WTC11 (cell line): ENCODE measurements around the gene SP7. TPM values are rescaled to one million over a fixed set of nuclear protein-coding genes. Genes with fewer than 3 reads are reported as not detected.

Experiments used
- ATAC-seq: fragments of 200-7000 bp; cut with Tn5 transposase; 2 replicates; pipeline ENCODE4 v1.10.0; 2021; ENCODE audit warnings: mild to moderate bottlenecking, moderate library complexity
- CTCF ChIA-PET: fragments of 300-600 bp; sonication (Branson Sonifier 250); formaldehyde crosslinking; loops from one replicate; lab custom pipeline; 2021; ENCODE audit warnings: antibody characterized with exemption; lab: Charles Lee
- POLR2A ChIA-PET: fragments of 350-600 bp; sonication (Branson Sonifier 250); formaldehyde crosslinking; loops from one replicate; lab custom pipeline; 2021; ENCODE audit warnings: antibody characterized with exemption; lab: Charles Lee
- DNase-seq: peaks from one replicate; pipeline ENCODE4 v3.0.0; 2021; ENCODE audit warnings: low spot score
- H3K27ac Mint-ChIP-seq: 2 replicates; pipeline ENCODE4 v1.8.0; 2021; ENCODE audit warnings: mixed read lengths
- H3K27me3 Mint-ChIP-seq: 2 replicates; pipeline ENCODE4 v1.8.0; 2021; ENCODE audit warnings: low read depth, mild to moderate bottlenecking, moderate library complexity, mixed read lengths
- H3K36me3 Mint-ChIP-seq: 2 replicates; pipeline ENCODE4 v1.8.0; 2021; ENCODE audit warnings: mixed read lengths
- H3K4me1 Mint-ChIP-seq: 2 replicates; pipeline ENCODE4 v1.8.0; 2022; ENCODE audit warnings: mixed read lengths
- H3K4me3 Mint-ChIP-seq: 2 replicates; pipeline ENCODE4 v1.8.0; 2021; ENCODE audit warnings: mild to moderate bottlenecking, moderate library complexity, mixed read lengths
- H3K9me3 Mint-ChIP-seq: 2 replicates; pipeline ENCODE4 v1.8.0; 2021; ENCODE audit warnings: mixed read lengths
- ATF1 ChIP-seq: sonication (generic); formaldehyde crosslinking; IDR thresholded peaks from 2 replicates; pipeline ENCODE4 v1.8.1; 2023; ENCODE audit warnings: mild to moderate bottlenecking, moderate library complexity, missing genetic modification reagents
- ATF2 ChIP-seq: sonication (generic); formaldehyde crosslinking; IDR thresholded peaks from 2 replicates; pipeline ENCODE4 v1.8.1; 2022; ENCODE audit warnings: low read depth, missing genetic modification reagents, borderline replicate concordance
- ATF3 ChIP-seq: sonication (generic); formaldehyde crosslinking; conservative IDR thresholded peaks from 2 replicates; pipeline ENCODE4 v1.8.1; 2022; ENCODE audit warnings: mild to moderate bottlenecking, missing genetic modification reagents
- ATF6 ChIP-seq: sonication (generic); formaldehyde crosslinking; IDR thresholded peaks from 2 replicates; pipeline ENCODE4 v1.8.1; 2023; ENCODE audit warnings: mild to moderate bottlenecking, missing genetic modification reagents
- CREB1 ChIP-seq: sonication (generic); formaldehyde crosslinking; IDR thresholded peaks from 2 replicates; pipeline ENCODE4 v1.8.0; 2023; ENCODE audit warnings: mild to moderate bottlenecking, missing genetic modification reagents
- E2F5 ChIP-seq: sonication (generic); formaldehyde crosslinking; IDR thresholded peaks from 2 replicates; pipeline ENCODE4 v1.8.1; 2022; ENCODE audit warnings: mild to moderate bottlenecking, moderate library complexity, missing genetic modification reagents
- FOXK1 ChIP-seq: sonication (generic); formaldehyde crosslinking; IDR thresholded peaks from 2 replicates; pipeline ENCODE4 v1.8.0; 2022; ENCODE audit warnings: mild to moderate bottlenecking, moderate library complexity, missing genetic modification reagents
- GRHL2 ChIP-seq: fragments of 250-450 bp; sonication (Bioruptor Pico); IDR thresholded peaks from 2 replicates; pipeline ENCODE4 v1.8.0; 2022; ENCODE audit warnings: mild to moderate bottlenecking, moderate library complexity; ENCODE audit not compliant: insufficient replicate concordance, severe bottlenecking
- JAZF1 ChIP-seq: fragments of 250-450 bp; sonication (Bioruptor Pico); IDR thresholded peaks from 2 replicates; pipeline ENCODE4 v1.9.0; 2021; ENCODE audit warnings: moderate library complexity, mild to moderate bottlenecking, inconsistent platforms
- JUN ChIP-seq: sonication (generic); formaldehyde crosslinking; IDR thresholded peaks from 2 replicates; pipeline ENCODE4 v1.8.0; 2023; ENCODE audit warnings: mild to moderate bottlenecking, missing genetic modification reagents
- PRDM15 ChIP-seq: sonication (generic); formaldehyde crosslinking; IDR thresholded peaks from 2 replicates; pipeline ENCODE4 v1.8.0; 2022; ENCODE audit warnings: missing genetic modification reagents
- PRRX2 ChIP-seq: fragments of 250-450 bp; sonication (Bioruptor Pico); IDR thresholded peaks from 2 replicates; pipeline ENCODE4 v1.8.0; 2021; ENCODE audit warnings: mild to moderate bottlenecking
- ZNF121 ChIP-seq: sonication (generic); formaldehyde crosslinking; IDR thresholded peaks from 2 replicates; pipeline ENCODE4 v1.8.0; 2023; ENCODE audit warnings: missing genetic modification reagents
- ZNF219 ChIP-seq: sonication (generic); formaldehyde crosslinking; IDR thresholded peaks from 2 replicates; pipeline ENCODE4 v1.8.0; 2023; ENCODE audit warnings: missing genetic modification reagents, mild to moderate bottlenecking, borderline replicate concordance
- ZNF532 ChIP-seq: fragments of 250-450 bp; sonication (Bioruptor Pico); IDR thresholded peaks from 2 replicates; pipeline ENCODE4 v1.9.0; 2021; ENCODE audit warnings: mild to moderate bottlenecking, borderline replicate concordance
- total RNA-seq: library from RNA; stranded (reverse); gene quantifications from 3 replicates; pipeline ENCODE4 v1.2.3, GENCODE V29; 2021
- TF ChIP-seq, protein P1 (sequence below): sonication (generic); formaldehyde crosslinking; IDR thresholded peaks from 2 replicates; pipeline ENCODE4 v1.8.1; 2023; ENCODE audit warnings: mild to moderate bottlenecking, missing genetic modification reagents
- TF ChIP-seq, protein P2 (sequence below): sonication (generic); formaldehyde crosslinking; IDR thresholded peaks from 2 replicates; pipeline ENCODE4 v1.8.0; 2023; ENCODE audit warnings: missing genetic modification reagents, mild to moderate bottlenecking, borderline replicate concordance

The SP7 gene
- total RNA-seq, 1 experiment from 2014 or later = 0.09 TPM

GRCh38 chr12:53279283-53279869 is 56.8 kb downstream of the SP7 start:
- CTCF ChIA-PET = interaction anchor here (0.6 to 1.3 kb wide), 4 partner anchors 42 to 124 kb away, joined by 3 to 5 read pairs (median 4); partner anchors contain the start of gene AAAS
- H3K4me1 Mint-ChIP-seq = no peaks in the 10 kb centered on the region
- DNase-seq (no peak), ATAC-seq (no peak)
- no peak overlapping the region for H3K4me3 Mint-ChIP-seq
- no peak overlapping the region for H3K27ac Mint-ChIP-seq
- H3K27me3 Mint-ChIP-seq = no peaks in the 10 kb centered on the region
- POLR2A ChIA-PET = no interaction called here
- no peak for TF ChIP-seq ATF2 (CRISPR knock-in tag)
- TF ChIP-seq ATF1 (CRISPR knock-in tag) = no peak
- TF ChIP-seq PRDM15 (CRISPR knock-in tag) = no peak
- TF ChIP-seq, protein P1, sequence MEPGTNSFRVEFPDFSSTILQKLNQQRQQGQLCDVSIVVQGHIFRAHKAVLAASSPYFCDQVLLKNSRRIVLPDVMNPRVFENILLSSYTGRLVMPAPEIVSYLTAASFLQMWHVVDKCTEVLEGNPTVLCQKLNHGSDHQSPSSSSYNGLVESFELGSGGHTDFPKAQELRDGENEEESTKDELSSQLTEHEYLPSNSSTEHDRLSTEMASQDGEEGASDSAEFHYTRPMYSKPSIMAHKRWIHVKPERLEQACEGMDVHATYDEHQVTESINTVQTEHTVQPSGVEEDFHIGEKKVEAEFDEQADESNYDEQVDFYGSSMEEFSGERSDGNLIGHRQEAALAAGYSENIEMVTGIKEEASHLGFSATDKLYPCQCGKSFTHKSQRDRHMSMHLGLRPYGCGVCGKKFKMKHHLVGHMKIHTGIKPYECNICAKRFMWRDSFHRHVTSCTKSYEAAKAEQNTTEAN (CRISPR knock-in tag) = no peak
- TF ChIP-seq JAZF1 (CRISPR knock-in tag) = no peak
- TF ChIP-seq ZNF532 = no peak
- no peak for TF ChIP-seq ATF6
- no peak for TF ChIP-seq FOXK1 (CRISPR knock-in tag)
- no peak for TF ChIP-seq E2F5 (CRISPR knock-in tag)
- no peak for TF ChIP-seq GRHL2 (CRISPR knock-in tag)
- TF ChIP-seq PRRX2 (CRISPR knock-in tag) = no peak
- no peak for TF ChIP-seq ZNF219 (CRISPR knock-in tag)
- TF ChIP-seq ZNF121 (CRISPR knock-in tag) = no peak
- TF ChIP-seq ATF3 (CRISPR knock-in tag) = no peak
- TF ChIP-seq, protein P2, sequence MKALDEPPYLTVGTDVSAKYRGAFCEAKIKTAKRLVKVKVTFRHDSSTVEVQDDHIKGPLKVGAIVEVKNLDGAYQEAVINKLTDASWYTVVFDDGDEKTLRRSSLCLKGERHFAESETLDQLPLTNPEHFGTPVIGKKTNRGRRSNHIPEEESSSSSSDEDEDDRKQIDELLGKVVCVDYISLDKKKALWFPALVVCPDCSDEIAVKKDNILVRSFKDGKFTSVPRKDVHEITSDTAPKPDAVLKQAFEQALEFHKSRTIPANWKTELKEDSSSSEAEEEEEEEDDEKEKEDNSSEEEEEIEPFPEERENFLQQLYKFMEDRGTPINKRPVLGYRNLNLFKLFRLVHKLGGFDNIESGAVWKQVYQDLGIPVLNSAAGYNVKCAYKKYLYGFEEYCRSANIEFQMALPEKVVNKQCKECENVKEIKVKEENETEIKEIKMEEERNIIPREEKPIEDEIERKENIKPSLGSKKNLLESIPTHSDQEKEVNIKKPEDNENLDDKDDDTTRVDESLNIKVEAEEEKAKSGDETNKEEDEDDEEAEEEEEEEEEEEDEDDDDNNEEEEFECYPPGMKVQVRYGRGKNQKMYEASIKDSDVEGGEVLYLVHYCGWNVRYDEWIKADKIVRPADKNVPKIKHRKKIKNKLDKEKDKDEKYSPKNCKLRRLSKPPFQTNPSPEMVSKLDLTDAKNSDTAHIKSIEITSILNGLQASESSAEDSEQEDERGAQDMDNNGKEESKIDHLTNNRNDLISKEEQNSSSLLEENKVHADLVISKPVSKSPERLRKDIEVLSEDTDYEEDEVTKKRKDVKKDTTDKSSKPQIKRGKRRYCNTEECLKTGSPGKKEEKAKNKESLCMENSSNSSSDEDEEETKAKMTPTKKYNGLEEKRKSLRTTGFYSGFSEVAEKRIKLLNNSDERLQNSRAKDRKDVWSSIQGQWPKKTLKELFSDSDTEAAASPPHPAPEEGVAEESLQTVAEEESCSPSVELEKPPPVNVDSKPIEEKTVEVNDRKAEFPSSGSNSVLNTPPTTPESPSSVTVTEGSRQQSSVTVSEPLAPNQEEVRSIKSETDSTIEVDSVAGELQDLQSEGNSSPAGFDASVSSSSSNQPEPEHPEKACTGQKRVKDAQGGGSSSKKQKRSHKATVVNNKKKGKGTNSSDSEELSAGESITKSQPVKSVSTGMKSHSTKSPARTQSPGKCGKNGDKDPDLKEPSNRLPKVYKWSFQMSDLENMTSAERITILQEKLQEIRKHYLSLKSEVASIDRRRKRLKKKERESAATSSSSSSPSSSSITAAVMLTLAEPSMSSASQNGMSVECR (CRISPR knock-in tag) = no peak
- TF ChIP-seq JUN (CRISPR knock-in tag) = no peak
- TF ChIP-seq CREB1 (CRISPR knock-in tag) = no peak
- H3K9me3 Mint-ChIP-seq = no peaks in the 10 kb centered on the region
- H3K36me3 Mint-ChIP-seq = peaks cover 80% of the 10 kb centered on the region
